GM18508 (cell line): Measurements from ENCODE around the gene CCT5.
A peak's percentile ranks its signal among the peaks of the same experiment; 100 is the strongest.
"Not testable (repeated sequence)": the region's sequence is repeated elsewhere in the genome, so short reads cannot be mapped to it uniquely, and the experiment has no call there.

Experiments
- ATAC-seq: cut with Tn5 transposase; IDR thresholded peaks from one replicate; pipeline ENCODE4 v1.9.1; 2021; ENCODE audit warnings: moderate number of reproducible peaks; ENCODE audit not compliant: insufficient read depth, unreplicated experiment

The CCT5 gene

DNA sequence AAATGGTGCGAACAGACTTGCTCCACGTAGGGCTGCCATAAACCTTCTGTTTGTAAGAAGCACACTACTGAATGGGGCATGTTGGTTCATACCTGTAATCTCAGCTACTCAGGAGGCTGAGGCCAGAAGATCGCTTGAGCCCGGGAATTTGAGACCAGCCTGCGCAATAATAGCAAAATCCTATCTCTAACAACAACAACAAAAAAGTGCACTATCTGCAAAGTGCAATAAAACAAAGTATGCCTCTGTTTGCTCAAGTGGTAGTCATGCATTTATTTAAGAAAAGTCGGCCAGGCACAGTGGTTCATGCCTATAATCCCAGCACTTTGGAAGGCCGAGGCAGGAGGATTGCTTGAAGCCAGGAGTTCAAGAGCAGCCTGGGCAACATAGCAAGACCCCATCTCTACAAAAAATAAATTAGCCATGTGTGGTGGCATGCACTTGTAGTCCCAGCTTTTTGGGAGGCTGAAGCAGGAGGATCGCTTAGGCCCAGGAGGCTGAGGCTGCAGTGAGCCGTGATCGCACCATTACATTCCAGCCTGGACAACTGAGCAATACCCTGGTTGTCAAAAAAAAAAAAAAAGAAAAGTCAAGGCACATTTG is 5.6 kb upstream of the CCT5 start:
- ATAC-seq, result no peak

- no peak for ATAC-seq
These were observed 3.3 kb upstream of the CCT5 start for GRCh38 chr5:10246761-10247160.

DNA sequence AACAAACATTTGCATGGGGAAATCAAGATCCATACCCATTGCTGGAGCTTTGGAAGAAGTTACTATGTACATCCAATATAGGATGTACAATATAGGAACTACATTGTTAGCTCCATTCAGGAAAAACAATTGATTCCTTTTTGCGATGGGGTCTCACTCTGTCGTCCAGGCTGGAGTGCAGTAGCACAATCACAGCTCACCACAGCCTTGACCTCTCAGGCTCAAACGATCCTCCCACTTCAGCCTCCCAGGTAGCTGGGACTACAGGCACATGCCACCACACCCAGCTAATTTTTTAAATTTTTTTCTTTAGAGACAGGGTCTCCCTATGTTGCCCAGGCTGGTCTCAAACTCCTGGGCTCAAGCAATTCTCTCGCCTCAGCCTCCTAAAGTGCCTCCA is 2.9 kb upstream of the CCT5 start:
- ATAC-seq, result not testable (repeated sequence)

DNA sequence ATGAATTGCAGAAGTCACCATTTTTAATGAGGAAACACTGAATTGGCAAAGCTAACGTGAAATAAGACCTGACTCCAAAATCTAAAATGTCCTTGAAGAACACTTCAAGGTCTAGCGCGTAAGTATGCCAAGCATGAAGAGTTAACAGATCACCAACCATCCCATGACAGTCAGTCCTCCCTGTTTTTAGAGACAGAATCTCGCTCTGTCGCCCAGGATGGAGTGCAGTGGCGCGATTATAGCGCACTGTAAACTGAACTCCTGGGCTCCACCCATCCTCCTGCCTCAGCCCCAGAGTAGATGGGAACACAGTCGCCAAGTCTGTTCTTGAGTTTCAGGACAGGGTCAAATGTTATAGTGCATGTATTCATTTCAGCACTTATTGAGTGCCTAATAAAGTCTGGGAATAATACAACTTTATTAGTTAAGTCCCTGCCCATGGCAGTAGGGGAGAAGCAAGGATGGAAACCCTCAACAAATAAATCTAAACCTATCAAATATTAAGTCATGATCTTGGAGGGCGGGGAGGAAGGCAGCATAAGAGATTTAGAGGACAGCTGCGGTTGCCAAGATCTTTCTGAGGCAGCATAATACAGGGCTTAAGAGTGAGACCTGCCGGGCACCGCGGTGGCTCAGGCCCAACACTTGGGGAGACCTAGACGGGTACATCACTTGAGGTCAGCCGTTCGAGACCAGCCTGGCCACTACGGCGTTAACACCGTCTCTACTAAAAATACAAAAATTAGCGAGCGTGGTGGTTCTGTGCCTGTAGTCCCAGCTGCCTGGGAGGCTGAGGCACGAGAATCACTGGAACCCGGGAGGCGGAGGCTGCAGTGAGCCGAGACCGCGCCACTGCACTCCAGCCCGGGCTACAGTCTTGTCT is 1.5 kb upstream of the CCT5 start:
- ATAC-seq, result peak; percentile 8

- ATAC-seq, result no peak
These were observed 761 bp downstream of the CCT5 start for GRCh38 chr5:10250806-10251276.

DNA sequence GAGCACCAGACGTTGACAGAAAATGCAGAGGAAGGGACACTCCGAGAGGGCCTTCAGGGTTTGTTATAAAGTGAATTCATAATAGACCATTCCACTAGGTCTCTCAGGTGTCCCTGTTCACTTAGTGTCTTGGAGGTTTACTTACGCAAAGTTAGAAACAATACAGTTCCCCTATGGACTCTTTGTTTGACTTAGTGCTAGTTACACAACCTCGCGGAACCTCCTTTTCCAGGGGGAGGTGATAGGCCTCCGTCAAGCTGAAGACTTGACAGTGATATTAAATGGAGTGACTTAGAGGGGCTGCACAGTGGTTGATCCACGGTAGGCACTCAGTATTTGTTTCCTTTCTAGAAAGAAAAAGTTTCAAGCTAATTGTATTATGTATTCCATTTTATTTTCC is 1.3 kb downstream of the CCT5 start:
- ATAC-seq, result no peak

DNA sequence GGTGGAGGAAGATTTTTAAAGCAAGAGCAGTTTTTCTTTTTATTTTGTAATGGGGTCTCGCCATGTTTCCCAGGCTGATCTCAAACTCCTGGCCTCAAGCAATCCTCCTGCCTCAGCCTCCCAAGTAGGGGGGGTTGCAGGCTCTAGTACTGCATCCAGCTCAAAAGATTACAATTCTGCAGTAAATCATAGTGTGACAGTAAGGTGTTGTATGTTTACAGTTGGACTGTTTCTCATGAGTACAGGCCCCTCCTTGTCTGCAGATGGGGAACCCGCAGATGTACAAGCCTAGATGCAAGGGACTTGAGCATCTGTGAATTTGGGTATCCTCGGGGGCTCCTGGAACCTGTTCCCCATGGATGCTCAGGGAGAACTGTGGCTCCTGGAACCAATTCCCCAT is 3.3 kb downstream of the CCT5 start:
- no peak for ATAC-seq

DNA sequence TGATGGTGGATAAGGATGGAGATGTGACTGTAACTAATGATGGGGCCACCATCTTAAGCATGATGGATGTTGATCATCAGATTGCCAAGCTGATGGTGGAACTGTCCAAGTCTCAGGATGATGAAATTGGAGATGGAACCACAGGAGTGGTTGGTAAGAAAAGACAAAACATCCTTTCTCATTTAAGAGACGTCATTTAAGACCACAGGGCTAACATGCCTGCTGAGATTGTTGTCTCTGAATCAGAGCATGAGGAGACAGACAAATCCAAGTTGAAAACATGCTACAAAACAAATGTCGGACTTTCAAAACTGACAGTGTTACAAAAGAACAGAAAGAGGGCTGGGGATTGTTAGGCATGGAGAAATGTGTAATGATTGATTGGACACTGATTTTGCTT is 4.6 kb downstream of the CCT5 start:
- ATAC-seq, result no peak

DNA sequence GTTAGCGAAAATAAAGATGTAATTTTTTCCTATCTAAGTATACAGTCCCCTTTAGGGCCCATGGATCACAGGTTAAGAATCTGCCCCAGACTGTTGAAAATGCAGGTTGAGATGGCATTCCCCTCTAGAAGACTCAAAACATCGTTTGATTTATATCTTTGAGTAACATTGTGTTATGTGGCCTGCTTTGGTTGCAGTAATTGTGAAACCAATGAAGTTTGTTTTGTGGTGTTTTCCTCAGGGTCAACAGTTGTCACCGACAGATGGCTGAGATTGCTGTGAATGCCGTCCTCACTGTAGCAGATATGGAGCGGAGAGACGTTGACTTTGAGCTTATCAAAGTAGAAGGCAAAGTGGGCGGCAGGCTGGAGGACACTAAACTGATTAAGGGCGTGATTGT is 7.8 kb downstream of the CCT5 start:
- no peak for ATAC-seq

DNA sequence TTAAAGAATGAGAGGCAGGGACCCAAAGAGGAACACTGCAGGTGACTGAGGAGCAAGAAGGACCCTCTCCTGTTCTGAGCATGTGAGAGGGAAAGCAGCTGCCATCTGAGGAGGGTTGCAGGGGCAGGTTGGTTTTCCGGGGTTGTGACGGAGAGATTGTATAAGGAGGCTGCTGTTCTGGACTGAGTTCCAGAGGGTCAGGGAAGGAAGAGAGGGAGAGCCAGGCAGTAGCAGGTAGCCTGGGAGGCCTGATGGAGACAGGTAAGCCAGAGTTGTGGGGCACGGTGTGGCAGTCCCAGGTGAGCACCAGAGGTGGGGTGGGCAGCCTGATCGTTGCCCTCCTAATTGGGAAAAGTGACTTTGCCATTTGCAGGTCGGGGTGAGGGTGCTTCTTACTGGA is 9.8 kb downstream of the CCT5 start:
- no peak for ATAC-seq

- ATAC-seq, result no peak
These were observed 11.0 kb downstream of the CCT5 start for GRCh38 chr5:10261065-10261464.

DNA sequence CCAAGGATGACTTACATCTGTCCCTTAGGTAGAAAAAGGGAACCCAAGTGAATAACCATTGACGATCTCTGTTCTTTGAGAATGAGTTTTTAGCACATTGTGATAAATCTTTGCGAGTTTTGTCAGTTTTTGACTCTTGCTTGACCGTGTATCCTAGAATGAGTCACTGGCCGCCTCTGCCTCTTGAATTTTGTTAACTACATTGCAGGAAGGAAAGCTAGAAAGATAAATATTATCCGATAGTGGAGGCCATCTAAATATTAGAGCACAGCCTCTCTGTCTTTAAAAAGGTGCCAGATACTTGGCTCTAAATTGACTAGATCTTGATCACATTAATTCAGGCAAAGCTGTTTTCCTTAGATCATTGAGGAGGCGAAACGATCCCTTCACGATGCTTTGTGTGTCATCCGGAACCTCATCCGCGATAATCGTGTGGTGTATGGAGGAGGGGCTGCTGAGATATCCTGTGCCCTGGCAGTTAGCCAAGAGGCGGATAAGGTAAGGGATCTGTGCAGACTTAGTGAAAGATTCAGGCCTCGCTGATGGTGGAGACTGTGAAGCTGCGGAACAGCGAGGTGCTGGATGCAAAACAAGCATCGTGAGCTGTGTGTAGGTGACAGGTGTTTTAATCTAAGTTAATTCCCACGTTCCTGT is 12.2 kb downstream of the CCT5 start:
- ATAC-seq, result no peak

DNA sequence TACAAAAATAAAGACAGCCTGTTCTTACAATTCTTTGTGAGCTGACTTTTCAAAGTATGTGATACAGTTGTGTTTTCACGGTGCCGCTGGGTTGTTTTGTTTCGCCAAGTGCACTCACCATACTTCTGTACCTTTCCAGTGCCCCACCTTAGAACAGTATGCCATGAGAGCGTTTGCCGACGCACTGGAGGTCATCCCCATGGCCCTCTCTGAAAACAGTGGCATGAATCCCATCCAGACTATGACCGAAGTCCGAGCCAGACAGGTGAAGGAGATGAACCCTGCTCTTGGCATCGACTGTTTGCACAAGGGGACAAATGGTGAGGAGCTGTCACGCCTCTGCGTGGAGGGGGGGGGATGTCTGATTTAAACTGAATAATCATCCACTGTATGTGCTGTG is 12.9 kb downstream of the CCT5 start:
- ATAC-seq, result no peak

DNA sequence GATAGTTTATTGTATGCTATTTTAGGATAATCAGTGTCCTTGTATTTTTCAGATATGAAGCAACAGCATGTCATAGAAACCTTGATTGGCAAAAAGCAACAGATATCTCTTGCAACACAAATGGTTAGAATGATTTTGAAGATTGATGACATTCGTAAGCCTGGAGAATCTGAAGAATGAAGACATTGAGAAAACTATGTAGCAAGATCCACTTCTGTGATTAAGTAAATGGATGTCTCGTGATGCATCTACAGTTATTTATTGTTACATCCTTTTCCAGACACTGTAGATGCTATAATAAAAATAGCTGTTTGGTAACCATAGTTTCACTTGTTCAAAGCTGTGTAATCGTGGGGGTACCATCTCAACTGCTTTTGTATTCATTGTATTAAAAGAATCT is 14.5 kb downstream of the CCT5 start:
- ATAC-seq, result no peak

DNA sequence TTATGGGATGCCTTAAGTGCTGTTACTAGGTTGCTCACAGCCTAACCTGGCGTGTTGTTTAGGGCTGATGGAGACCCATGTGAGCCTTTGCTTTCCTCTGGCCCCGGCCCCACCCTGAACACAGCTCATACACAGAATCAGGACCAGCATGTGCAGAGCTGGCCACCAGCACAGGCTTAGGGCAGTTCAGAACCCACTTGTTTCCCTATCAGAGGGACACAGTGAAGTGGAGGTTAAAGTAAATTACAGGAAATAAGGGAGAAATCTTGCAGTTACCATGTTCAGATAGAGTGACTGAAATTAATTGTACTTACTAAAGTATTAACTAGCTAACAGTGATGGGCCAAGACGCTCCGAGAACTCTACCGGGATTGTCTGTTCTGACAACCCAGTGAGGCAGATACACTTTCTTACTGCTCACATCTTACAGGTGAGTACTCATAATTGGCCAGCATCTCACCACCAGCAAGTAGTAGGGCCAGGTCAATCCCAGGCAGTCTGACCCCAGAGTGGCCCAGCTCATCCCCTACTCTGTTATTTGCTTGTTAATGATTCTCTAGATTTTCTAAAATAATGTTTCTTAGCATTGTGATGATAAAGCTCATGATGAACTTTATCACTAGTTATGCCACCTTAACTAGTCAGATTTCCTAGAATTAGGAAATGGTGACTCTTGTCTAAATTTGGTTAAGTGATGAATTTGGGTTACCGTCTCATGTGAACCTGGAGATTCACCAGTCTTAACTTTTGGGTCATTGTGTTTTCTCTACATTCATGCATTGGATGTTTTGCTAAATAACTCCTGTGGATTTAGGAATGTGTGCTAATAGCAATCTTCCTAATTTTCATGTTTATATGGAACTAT is 15.4 kb downstream of the CCT5 start:
- no peak for ATAC-seq

DNA sequence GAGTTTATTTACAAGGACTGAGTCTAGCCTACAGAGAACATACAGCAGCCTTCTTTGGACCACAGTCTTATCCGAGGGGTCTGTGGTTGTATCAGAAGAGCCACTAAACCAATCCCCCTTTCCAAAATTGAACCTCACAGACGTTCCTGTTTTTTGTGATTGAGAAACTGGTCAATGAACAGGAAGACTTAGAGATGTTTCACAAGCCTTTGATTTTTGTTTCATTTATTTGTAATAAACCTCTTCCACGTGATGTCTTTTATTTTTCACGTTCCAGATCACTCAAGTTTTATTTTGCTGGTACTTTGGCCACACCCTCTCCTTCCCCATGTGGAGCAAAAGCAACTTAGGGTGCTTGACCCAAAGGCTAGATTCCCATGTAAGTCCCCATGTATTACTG is 16.1 kb downstream of the CCT5 start:
- ATAC-seq, result no peak

DNA sequence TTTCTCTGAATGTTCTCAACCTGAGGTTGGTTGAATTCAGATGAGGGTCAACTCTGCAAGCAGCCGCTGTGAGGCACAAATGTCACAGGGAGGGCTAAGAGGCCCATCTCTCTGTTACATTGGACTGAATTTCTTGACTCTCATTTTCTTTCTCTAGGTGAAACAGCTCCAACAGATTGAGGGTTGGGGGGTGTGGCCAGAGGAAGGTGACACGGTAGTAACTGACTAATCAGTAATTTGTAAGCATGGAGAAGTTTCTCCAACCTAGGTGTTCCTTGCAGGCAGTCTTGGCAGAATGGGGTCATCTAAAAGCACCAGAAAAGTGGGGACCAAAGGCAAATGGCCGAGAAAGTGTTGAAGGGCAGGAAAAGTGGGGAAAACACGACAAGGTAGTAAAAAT is 16.8 kb downstream of the CCT5 start:
- ATAC-seq, result no peak

GRCh38 chr5:10268100-10268499 is 18.0 kb downstream of the CCT5 start:
- ATAC-seq, result no peak

GRCh38 chr5:10272053-10272874 is 22.2 kb downstream of the CCT5 start:
- ATAC-seq, result no peak

- ATAC-seq, result not testable (repeated sequence)
These were observed 22.8 kb downstream of the CCT5 start for GRCh38 chr5:10272875-10273209.
